Hepatocyte (in vitro differentiated cells): ENCODE data around the gene VPREB1.

ENCODE experiments used
- CTCF ChIP-seq: fragments of 200-600 bp; sonication (generic); IDR thresholded peaks from 2 replicates; pipeline ENCODE4 v1.5.1; 2016; ENCODE audit warnings: antibody characterized with exemption, mild to moderate bottlenecking; ENCODE audit not compliant: poor library complexity
- EZH2phosphoT487 ChIP-seq: fragments of 200-600 bp; sonication (generic); IDR thresholded peaks from one replicate; pipeline ENCODE4 v1.6.1; 2018; ENCODE audit warnings: antibody characterized with exemption, mild to moderate bottlenecking, low read depth, moderate library complexity; ENCODE audit not compliant: unreplicated experiment, severe bottlenecking

GRCh38 chr22:22199634-22200033, 45.0 kb upstream of the VPREB1 start:
- TF ChIP-seq CTCF (no peak), EZH2phosphoT487 (no peak)
